ENCODE results near the gene RASSF1. TPM values are rescaled to one million over a fixed set of nuclear protein-coding genes. Genes with fewer than 3 reads are reported as not detected.

RASSF1 gene, protein sequence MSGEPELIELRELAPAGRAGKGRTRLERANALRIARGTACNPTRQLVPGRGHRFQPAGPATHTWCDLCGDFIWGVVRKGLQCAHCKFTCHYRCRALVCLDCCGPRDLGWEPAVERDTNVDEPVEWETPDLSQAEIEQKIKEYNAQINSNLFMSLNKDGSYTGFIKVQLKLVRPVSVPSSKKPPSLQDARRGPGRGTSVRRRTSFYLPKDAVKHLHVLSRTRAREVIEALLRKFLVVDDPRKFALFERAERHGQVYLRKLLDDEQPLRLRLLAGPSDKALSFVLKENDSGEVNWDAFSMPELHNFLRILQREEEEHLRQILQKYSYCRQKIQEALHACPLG
- total RNA-seq = 100 to 1,000 TPM; 157 to 160 TPM

DNA sequence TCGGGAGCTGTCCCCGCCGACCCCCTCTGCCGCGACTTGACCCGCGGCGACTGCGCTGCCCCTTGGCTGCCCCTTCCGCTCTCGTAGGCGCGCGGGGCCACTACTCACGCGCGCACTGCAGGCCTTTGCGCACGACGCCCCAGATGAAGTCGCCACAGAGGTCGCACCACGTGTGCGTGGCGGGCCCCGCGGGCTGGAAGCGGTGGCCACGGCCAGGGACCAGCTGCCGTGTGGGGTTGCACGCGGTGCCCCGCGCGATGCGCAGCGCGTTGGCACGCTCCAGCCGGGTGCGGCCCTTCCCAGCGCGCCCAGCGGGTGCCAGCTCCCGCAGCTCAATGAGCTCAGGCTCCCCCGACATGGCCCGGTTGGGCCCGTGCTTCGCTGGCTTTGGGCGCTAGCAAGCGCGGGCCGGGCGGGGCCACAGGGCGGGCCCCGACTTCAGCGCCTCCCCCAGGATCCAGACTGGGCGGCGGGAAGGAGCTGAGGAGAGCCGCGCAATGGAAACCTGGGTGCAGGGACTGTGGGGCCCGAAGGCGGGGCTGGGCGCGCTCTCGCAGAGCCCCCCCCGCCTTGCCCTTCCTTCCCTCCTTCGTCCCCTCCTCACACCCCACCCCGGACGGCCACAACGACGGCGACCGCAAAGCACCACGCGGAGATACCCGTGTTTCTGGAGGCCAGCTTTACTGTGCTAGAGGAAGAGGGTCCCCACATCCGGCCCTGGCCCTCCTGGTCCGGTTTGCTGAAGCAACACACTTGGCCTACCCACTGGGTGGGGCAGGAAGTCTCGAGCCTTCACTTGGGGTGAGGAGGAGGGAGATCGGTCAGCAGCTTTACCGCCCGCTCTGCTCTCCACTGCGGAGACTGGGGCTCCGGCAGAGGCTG is at the start of gene RASSF1:
Gene RASSF1, minus strand, starts transcription at position 389 of the 882 bp plus-strand sequence. Its CDS starts 31 bp downstream, at position 358.
- DNase-seq = peak; percentile 92
- ChIA-PET POLR2A (interaction anchor here (0.8 to 32.1 kb wide), 19 partner anchors 2 to 314 kb away, joined by 3 to 704 read pairs (median 4); partner anchors contain the start of genes C3orf18, CISH, CYB561D2 and GNAI2), CTCF (interaction anchor here (0.6 to 5.9 kb wide), 12 partner anchors 8 to 278 kb away, joined by 3 to 65 read pairs (median 4); partner anchors contain the start of genes CYB561D2, HYAL3, NAA80 and NPRL2)
- peak within 1 kb of the TSS; percentile 94 for H3K27ac Mint-ChIP-seq
- no peaks in the 10 kb centered on the region for H3K9me3 Mint-ChIP-seq
- H3K27me3 Mint-ChIP-seq = no peaks in the 10 kb centered on the region
- peaks cover 45% of the 10 kb centered on the region for H3K36me3 Mint-ChIP-seq (ENCODE audit: low read depth)
- peak within 1 kb of the TSS; percentile 85 for H3K4me3 Mint-ChIP-seq
- peaks cover 61% of the 10 kb centered on the region for H3K4me1 Mint-ChIP-seq

DNA sequence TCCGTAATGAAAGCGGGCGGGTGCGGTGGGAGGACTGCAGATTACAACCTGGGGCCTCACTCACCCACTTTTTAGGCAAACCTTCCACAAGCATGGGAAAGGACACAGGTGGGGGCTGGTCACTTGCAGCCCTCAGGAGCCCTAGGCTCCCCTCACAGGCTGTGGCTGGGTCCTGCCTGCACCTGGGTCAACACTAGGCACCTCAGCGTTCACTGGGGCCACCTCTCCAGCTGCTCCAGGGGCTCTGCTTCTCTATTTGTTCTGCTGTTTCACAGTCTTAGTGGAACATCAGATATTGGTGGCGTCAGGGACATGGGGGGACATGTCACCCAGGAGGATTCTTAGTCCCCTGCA is 48.8 kb upstream of the RASSF1 start:
- H3K4me3 Mint-ChIP-seq = no peak overlapping the region
- ChIA-PET POLR2A (no interaction called here), CTCF (no interaction called here)
- H3K36me3 Mint-ChIP-seq (ENCODE audit: low read depth) = no peaks in the 10 kb centered on the region
- no peak overlapping the region for H3K27ac Mint-ChIP-seq
- no peaks in the 10 kb centered on the region for H3K9me3 Mint-ChIP-seq
- H3K27me3 Mint-ChIP-seq = no peaks in the 10 kb centered on the region
- no peak for DNase-seq
- H3K4me1 Mint-ChIP-seq = peaks cover 6% of the 10 kb centered on the region

DNA sequence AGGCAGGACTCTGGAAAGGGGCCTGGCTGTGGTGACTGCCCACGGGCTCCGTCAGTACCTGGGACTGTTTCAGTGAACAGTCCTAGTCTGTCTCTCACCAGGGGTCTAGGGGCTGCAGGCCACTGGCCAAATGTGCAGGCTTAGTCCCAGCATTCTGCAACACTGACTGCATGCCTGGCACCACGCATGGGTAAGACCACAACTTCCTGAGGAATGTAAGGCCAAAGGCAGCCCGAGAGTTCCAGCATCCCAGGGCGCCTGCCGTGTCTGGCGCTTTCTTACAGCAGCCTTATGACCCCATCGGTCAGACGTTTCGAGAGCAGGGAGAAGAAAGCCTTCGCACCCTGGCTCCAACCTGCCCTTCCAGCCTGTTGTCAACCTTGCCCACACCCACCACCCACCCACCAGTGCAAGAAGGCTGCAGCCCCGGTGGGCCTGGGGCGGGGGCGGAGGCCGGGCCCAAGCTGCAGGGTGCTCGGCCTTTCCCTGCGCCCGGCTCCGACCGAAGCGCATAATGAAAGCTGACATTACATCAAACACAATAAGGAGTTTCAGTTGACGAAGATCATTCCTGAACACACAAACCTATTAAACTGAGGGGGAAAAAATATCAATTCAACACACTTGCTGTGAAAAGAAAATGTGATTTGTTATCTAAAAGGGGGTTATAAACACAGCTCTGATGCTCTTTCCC is 48.2 kb upstream of the RASSF1 start:
- ChIA-PET CTCF (no interaction called here), POLR2A (no interaction called here)
- Mint-ChIP-seq H3K27ac (no peak overlapping the region), H3K36me3 (ENCODE audit: low read depth) (no peaks in the 10 kb centered on the region), H3K27me3 (no peaks in the 10 kb centered on the region), H3K4me3 (no peak overlapping the region), H3K9me3 (no peaks in the 10 kb centered on the region), H3K4me1 (peaks cover 6% of the 10 kb centered on the region)
- DNase-seq = no peak

DNA sequence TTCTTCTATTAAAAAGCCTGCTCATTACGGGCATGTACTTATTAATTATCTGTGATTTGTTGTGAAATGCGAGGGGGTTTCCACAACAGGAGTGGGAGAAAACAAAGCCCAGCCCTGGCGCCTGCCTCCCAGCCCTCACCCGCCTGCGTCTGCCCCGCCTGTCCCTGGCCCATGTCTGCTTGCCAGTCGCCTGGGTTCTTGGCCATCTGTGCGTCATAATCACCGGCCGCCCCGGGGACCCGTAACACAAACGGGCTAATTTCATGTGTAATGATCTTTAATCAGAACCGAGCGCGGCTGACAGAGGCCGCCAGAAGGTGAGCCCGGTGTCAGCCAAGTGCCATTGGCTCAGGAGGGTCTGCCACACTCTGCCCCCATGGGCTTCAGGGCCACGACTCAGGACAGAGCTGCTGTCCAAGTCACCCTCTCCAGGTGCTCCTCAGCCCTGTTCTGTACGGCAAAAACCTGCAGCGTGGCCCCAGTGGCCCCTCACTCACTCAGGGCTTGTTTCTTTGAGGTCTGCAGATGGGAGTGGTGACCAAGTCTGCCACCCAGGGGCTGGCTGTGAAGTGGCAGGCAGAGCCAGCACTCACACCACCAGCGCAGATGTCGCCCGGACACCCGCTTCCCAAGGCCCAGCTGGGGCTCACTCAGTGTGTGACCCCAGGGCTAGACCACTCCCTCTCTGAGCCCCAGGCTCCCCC is 47.5 kb upstream of the RASSF1 start:
- CTCF ChIA-PET = no interaction called here

DNA sequence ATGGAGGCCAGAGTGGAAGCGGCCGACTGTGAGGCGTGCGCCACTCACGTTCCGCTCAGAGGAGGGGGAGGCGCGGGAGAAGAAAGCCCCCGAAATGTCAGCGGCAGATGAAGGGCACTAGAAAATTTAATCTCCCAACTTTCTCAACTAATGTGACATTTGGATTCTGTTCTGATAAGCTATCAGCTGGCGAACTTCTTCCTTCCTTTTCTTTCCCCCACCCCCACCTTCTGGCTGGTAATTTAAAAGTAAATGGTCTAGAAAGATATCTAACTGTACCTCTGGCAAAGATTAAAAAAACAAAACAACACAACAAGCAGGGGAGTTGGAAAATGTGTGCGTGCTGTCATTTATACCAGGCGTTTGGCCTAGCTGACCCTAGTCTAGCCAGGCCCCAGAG is 45.1 kb upstream of the RASSF1 start:
- POLR2A ChIA-PET = interaction anchor here (1.3 kb wide), 1 partner anchor 11 kb away, joined by 3 read pairs; no protein-coding TSS in a partner anchor
- no peak for DNase-seq
- no peaks in the 10 kb centered on the region for H3K9me3 Mint-ChIP-seq
- no peaks in the 10 kb centered on the region for H3K36me3 Mint-ChIP-seq (ENCODE audit: low read depth)
- no peak overlapping the region for H3K4me3 Mint-ChIP-seq
- H3K4me1 Mint-ChIP-seq = no peaks in the 10 kb centered on the region
- no peak overlapping the region for H3K27ac Mint-ChIP-seq
- CTCF ChIA-PET = no interaction called here
- no peaks in the 10 kb centered on the region for H3K27me3 Mint-ChIP-seq

More for the DNA sequence above, 47.5 kb upstream of the RASSF1 start:
- peaks cover 6% of the 10 kb centered on the region for H3K4me1 Mint-ChIP-seq
- no peaks in the 10 kb centered on the region for H3K36me3 Mint-ChIP-seq (ENCODE audit: low read depth)
- H3K9me3 Mint-ChIP-seq = no peaks in the 10 kb centered on the region
- H3K4me3 Mint-ChIP-seq = no peak overlapping the region
- DNase-seq = no peak
- H3K27me3 Mint-ChIP-seq = no peaks in the 10 kb centered on the region
- POLR2A ChIA-PET = no interaction called here
- H3K27ac Mint-ChIP-seq = no peak overlapping the region

DNA sequence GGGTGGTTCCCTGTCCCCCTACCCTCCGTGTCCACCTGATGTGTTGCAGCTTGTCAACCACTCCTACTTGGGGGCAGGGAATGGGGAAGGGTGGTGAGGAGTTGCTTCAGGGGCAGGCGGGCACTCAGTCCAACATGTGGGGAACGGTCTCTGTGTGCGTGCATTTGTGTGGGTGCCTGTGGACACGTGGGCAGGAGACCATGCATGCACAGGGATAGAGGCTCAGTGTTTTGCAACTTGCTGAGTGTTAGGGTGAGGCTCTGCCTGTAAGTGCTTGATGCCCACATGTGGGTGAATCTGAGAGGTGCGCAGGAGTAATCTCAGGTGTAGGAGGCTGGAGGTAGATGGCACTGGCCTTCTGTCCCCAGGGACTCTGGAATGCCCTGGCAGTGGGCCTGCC is 43.1 kb upstream of the RASSF1 start:
- Mint-ChIP-seq H3K36me3 (ENCODE audit: low read depth) (no peaks in the 10 kb centered on the region), H3K9me3 (no peaks in the 10 kb centered on the region), H3K27ac (no peak overlapping the region), H3K4me3 (no peak overlapping the region), H3K27me3 (no peaks in the 10 kb centered on the region), H3K4me1 (no peaks in the 10 kb centered on the region)
- CTCF ChIA-PET = no interaction called here
- POLR2A ChIA-PET = no interaction called here
- DNase-seq = no peak

DNA sequence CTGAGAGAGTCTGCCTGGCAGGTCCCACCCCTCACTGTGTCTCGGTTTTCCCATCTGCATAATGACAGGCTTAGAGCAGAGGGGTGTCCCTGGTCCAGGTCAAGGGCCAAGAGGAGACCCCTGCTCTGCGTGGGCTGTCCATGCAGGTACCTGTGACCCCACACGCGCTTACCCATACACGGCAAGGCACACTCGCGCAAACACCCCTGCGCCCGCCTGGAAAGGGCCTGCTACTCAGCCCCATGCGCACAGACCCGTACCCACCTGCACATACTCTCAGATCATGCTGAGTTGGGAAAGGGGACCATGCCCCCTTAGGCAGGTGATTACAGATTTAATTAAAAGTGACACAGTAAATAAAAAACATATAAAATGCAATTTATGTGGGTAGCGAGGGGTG is 42.1 kb upstream of the RASSF1 start:
- no peak for DNase-seq
- no peak overlapping the region for H3K4me3 Mint-ChIP-seq
- ChIA-PET CTCF (no interaction called here), POLR2A (no interaction called here)
- no peaks in the 10 kb centered on the region for H3K4me1 Mint-ChIP-seq
- H3K27me3 Mint-ChIP-seq = no peaks in the 10 kb centered on the region
- no peaks in the 10 kb centered on the region for H3K36me3 Mint-ChIP-seq (ENCODE audit: low read depth)
- H3K9me3 Mint-ChIP-seq = no peaks in the 10 kb centered on the region
- H3K27ac Mint-ChIP-seq = no peak overlapping the region

DNA sequence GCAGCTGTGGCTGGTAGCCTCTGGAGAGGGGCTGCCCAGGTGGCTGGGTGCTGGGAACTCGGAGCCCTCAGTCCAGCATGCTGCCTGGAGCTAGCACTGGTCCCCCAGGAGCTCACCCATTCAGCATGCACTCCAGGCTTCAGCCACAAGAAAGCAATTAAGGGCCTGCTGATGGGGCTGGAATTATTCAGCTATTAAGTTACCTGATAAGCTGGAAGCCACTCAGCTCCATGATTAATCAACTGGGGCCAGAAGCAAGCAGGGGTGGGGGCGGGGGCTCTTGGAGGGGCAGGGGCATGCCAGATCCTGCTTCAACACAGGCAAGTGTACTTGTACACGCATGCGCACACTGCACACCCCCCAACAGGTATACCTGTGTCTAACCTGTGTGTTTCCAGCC is 40.7 kb upstream of the RASSF1 start:
- CTCF ChIA-PET = interaction anchor here (1.2 kb wide), 1 partner anchor 294 kb away, joined by 3 read pairs; no protein-coding TSS in a partner anchor
- no peaks in the 10 kb centered on the region for H3K4me1 Mint-ChIP-seq
- no peaks in the 10 kb centered on the region for H3K9me3 Mint-ChIP-seq
- no peak overlapping the region for H3K4me3 Mint-ChIP-seq
- POLR2A ChIA-PET = no interaction called here
- no peak overlapping the region for H3K27ac Mint-ChIP-seq
- H3K36me3 Mint-ChIP-seq (ENCODE audit: low read depth) = no peaks in the 10 kb centered on the region
- H3K27me3 Mint-ChIP-seq = no peaks in the 10 kb centered on the region
- no peak for DNase-seq

DNA sequence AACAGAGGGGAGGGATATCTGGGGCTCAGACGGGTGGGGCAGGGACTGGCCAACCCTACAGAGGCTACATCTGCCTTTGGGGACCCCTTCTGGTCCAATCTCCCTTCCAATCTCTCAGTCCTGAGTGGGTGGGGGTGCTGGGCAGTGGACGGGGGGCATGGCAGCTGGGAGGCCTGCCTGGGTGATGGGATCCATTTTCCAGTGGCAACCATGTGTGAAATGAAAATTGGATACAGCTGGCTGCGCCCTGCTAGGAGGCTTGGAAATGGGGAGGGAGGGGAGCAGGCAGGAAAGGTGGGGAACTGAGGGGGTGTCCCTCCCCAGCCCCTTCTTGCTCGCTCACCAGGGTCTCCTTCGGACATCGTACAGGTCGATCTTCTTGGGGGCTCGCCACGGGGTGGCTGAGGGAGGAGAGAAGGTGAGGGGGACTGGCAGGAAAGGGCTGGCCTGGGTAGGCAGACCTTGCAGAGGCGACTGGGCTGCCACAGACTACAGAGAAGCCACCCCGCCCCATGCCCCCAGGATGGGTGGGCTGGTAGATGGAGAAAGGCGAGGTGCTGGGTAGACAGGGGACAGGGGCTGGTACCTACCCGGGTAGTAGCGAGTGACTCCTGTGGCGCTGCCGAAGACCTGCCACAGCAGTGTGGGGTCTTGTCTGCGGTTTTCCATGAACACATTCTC is 39.9 kb upstream of the RASSF1 start:
- POLR2A ChIA-PET = no interaction called here
- DNase-seq = no peak
- no peaks in the 10 kb centered on the region for H3K36me3 Mint-ChIP-seq (ENCODE audit: low read depth)
- H3K4me1 Mint-ChIP-seq = no peaks in the 10 kb centered on the region
- CTCF ChIA-PET = interaction anchor here (1.2 kb wide), 1 partner anchor 295 kb away, joined by 3 read pairs; no protein-coding TSS in a partner anchor
- no peaks in the 10 kb centered on the region for H3K9me3 Mint-ChIP-seq
- H3K27me3 Mint-ChIP-seq = no peaks in the 10 kb centered on the region
- H3K27ac Mint-ChIP-seq = no peak overlapping the region
- no peak overlapping the region for H3K4me3 Mint-ChIP-seq

DNA sequence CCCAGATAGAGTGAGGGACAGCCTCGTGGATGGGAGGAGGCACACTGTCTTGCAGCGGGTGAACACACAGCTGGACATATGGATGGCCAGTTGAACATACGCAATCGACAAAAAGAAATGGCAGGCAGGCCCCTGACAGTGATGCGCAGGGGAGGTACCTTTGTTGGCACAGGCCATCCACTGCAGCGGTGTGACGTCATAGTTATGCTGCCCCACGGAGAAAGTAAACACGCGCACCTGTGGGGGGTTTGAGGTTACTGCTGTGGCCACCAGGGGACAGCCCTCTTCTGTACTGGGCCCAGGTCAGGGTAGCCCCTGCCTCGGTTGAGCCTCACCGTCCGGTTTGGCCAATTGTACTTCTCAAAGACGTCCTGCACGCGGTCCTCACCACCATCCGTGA is 38.1 kb upstream of the RASSF1 start:
- Mint-ChIP-seq H3K4me3 (no peak overlapping the region), H3K4me1 (no peaks in the 10 kb centered on the region), H3K27ac (no peak overlapping the region), H3K27me3 (no peaks in the 10 kb centered on the region), H3K36me3 (ENCODE audit: low read depth) (no peaks in the 10 kb centered on the region), H3K9me3 (no peaks in the 10 kb centered on the region)
- ChIA-PET CTCF (no interaction called here), POLR2A (no interaction called here)
- DNase-seq = no peak

DNA sequence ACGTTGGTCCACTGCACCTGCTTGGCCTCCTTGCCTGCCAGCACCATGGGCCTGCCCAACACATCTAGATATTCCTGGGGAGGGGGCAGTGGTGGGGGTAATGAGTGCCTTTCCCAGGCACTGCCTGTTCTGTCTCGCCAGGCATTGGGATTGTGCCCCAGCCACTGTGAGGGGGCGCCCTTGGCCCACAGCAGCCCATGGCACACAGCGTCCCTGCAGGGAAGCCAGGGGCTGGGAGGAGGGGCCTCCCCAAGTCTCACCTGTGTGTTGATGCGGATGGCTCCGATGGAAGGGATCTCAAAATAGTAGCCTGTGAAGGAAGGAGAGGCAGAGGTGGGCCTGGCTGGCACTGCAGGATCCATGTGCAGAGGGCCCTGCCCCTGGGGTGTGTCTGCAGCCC is 37.4 kb upstream of the RASSF1 start:
- Mint-ChIP-seq H3K27me3 (no peaks in the 10 kb centered on the region), H3K9me3 (no peaks in the 10 kb centered on the region), H3K27ac (no peak overlapping the region), H3K4me3 (no peak overlapping the region), H3K36me3 (ENCODE audit: low read depth) (no peaks in the 10 kb centered on the region), H3K4me1 (no peaks in the 10 kb centered on the region)
- CTCF ChIA-PET = no interaction called here
- POLR2A ChIA-PET = no interaction called here
- no peak for DNase-seq

DNA sequence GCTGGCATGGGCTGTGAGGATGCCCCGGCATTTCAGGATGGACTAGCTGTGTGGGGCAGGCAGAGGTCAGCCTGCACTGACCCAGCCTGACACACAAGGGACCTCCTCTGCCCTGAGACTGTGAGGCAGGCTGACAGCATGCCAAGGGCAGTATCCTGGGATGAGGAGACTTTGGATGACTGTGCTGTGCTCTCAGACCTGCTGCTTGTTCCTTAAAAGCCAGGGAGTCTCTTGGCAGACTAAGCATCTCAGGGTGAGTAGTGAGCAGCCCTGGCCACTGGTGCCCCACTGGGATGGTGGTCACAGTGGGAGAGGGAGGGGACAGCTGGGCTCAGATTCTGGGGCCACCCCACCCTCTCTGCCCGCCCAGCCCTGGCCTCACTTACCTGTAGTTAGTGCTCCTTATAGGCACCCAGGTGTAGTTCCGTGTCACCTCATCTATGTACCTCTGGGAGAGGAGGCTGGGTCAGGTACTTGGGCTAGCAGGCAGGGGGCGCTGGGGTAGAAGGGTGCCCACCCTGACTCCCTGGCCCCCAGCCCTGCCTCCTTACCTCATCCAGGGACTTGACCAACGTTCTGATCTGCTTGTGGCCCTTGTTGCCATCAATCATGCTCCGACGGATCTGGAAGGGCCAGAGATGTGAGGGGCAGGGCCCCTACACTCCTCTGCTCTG is 34.8 kb upstream of the RASSF1 start:
- H3K36me3 Mint-ChIP-seq (ENCODE audit: low read depth) = no peaks in the 10 kb centered on the region
- POLR2A ChIA-PET = no interaction called here
- H3K27ac Mint-ChIP-seq = no peak overlapping the region
- H3K9me3 Mint-ChIP-seq = no peaks in the 10 kb centered on the region
- CTCF ChIA-PET = no interaction called here
- no peak overlapping the region for H3K4me3 Mint-ChIP-seq
- no peak for DNase-seq
- no peaks in the 10 kb centered on the region for H3K4me1 Mint-ChIP-seq
- no peaks in the 10 kb centered on the region for H3K27me3 Mint-ChIP-seq
